HG03558 (cell line): Measurements from ENCODE around the gene CDH4.

Source experiments
- ATAC-seq: cut with Tn5 transposase; IDR thresholded peaks from one replicate; pipeline ENCODE4 v1.9.1; 2021; ENCODE audit warnings: moderate number of reproducible peaks; ENCODE audit not compliant: unreplicated experiment; ENCODE audit errors: extremely low read depth

Gene CDH4

GRCh38 chr20:61502433-61502832 is 250.4 kb downstream of the CDH4 start:
- no peak for ATAC-seq

GRCh38 chr20:61503106-61503505 is 251.0 kb downstream of the CDH4 start:
- ATAC-seq: no peak

GRCh38 chr20:61505508-61505907 is 253.4 kb downstream of the CDH4 start:
- ATAC-seq: no peak

- no peak for ATAC-seq
Measured at GRCh38 chr20:61507778-61508177, 255.7 kb downstream of the CDH4 start.

GRCh38 chr20:61508301-61509096 is 256.4 kb downstream of the CDH4 start:
- no peak for ATAC-seq

GRCh38 chr20:61510778-61511330 is 258.8 kb downstream of the CDH4 start:
- ATAC-seq: no peak

- no peak for ATAC-seq
Measured at GRCh38 chr20:61512475-61512874, 260.4 kb downstream of the CDH4 start.

- ATAC-seq: no peak
Measured at GRCh38 chr20:61513124-61514017, 261.3 kb downstream of the CDH4 start.

- no peak for ATAC-seq
Measured at GRCh38 chr20:61514018-61514365, 261.9 kb downstream of the CDH4 start.

- no peak for ATAC-seq
Measured at GRCh38 chr20:61514396-61514795, 262.3 kb downstream of the CDH4 start.

GRCh38 chr20:61514805-61515505 is 262.9 kb downstream of the CDH4 start:
- no peak for ATAC-seq

- no peak for ATAC-seq
Measured at GRCh38 chr20:61515922-61516321, 263.9 kb downstream of the CDH4 start.

- no peak for ATAC-seq
Measured at GRCh38 chr20:61516346-61517208, 264.5 kb downstream of the CDH4 start.

GRCh38 chr20:61517419-61517818 is 265.4 kb downstream of the CDH4 start:
- ATAC-seq: no peak

- no peak for ATAC-seq
Measured at GRCh38 chr20:61518424-61518951, 266.4 kb downstream of the CDH4 start.

GRCh38 chr20:61519488-61519887 is 267.4 kb downstream of the CDH4 start:
- ATAC-seq: no peak

GRCh38 chr20:61520076-61520892 is 268.2 kb downstream of the CDH4 start:
- no peak for ATAC-seq

- no peak for ATAC-seq
Measured at GRCh38 chr20:61520893-61521460, 268.9 kb downstream of the CDH4 start.
